ENCODE measurements around the gene TCF4. TPM values are rescaled to one million over a fixed set of nuclear protein-coding genes. Genes with fewer than 3 reads are reported as not detected.
A peak's percentile ranks its signal among the peaks of the same experiment; 100 is the strongest.

TCF4 gene
- total RNA-seq, 1 experiment from 2014 or later = 104 TPM

DNA sequence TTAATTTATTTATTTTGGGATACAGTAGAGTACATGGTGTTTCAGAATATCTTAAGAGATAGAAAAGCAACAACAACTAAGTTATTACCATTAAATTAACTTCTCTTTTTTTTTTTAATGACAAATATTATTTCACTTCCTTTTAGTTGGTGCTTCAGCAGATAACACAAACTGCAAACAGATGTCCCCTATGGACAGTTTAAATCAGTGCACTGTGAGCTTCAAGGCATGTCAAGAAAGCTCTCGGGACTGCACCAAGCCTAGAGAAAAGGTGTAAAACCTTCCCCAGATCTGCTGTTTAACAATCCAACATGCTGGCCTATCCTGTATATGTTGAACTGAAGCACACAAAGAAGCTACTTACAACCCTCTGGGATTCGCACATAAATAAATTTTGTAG, 122.7 kb downstream of the TCF4 start:
- no peaks in the 10 kb centered on the region for H3K9me3 Mint-ChIP-seq
- ChIA-PET CTCF (no interaction called here), POLR2A (no interaction called here)
- H3K4me1 Mint-ChIP-seq = peaks cover 94% of the 10 kb centered on the region
- no peak overlapping the region for H3K4me3 Mint-ChIP-seq
- ATAC-seq (no peak), DNase-seq (ENCODE audit: low spot score) (no peak)
- H3K27ac Mint-ChIP-seq = peak overlapping the region; percentile 35; the same call in 1 of the 2 replicates
- no peaks in the 10 kb centered on the region; the same call in 1 of the 2 replicates for H3K36me3 Mint-ChIP-seq
- no peaks in the 10 kb centered on the region for H3K27me3 Mint-ChIP-seq (ENCODE audit: low read depth)
- TF ChIP-seq, protein P1, sequence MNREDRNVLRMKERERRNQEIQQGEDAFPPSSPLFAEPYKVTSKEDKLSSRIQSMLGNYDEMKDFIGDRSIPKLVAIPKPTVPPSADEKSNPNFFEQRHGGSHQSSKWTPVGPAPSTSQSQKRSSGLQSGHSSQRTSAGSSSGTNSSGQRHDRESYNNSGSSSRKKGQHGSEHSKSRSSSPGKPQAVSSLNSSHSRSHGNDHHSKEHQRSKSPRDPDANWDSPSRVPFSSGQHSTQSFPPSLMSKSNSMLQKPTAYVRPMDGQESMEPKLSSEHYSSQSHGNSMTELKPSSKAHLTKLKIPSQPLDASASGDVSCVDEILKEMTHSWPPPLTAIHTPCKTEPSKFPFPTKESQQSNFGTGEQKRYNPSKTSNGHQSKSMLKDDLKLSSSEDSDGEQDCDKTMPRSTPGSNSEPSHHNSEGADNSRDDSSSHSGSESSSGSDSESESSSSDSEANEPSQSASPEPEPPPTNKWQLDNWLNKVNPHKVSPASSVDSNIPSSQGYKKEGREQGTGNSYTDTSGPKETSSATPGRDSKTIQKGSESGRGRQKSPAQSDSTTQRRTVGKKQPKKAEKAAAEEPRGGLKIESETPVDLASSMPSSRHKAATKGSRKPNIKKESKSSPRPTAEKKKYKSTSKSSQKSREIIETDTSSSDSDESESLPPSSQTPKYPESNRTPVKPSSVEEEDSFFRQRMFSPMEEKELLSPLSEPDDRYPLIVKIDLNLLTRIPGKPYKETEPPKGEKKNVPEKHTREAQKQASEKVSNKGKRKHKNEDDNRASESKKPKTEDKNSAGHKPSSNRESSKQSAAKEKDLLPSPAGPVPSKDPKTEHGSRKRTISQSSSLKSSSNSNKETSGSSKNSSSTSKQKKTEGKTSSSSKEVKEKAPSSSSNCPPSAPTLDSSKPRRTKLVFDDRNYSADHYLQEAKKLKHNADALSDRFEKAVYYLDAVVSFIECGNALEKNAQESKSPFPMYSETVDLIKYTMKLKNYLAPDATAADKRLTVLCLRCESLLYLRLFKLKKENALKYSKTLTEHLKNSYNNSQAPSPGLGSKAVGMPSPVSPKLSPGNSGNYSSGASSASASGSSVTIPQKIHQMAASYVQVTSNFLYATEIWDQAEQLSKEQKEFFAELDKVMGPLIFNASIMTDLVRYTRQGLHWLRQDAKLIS (CRISPR knock-in tag; IDR thresholded peaks at IDR 0.05; ENCODE audit: borderline replicate concordance) = no peak
- TF ChIP-seq TCF7 (CRISPR knock-in tag; IDR thresholded peaks at IDR 0.05; ENCODE audit: low read depth) = no peak
- TF ChIP-seq KAT7 (CRISPR knock-in tag; IDR thresholded peaks at IDR 0.05; ENCODE audit: borderline replicate concordance) = no peak
- TF ChIP-seq, protein P2, sequence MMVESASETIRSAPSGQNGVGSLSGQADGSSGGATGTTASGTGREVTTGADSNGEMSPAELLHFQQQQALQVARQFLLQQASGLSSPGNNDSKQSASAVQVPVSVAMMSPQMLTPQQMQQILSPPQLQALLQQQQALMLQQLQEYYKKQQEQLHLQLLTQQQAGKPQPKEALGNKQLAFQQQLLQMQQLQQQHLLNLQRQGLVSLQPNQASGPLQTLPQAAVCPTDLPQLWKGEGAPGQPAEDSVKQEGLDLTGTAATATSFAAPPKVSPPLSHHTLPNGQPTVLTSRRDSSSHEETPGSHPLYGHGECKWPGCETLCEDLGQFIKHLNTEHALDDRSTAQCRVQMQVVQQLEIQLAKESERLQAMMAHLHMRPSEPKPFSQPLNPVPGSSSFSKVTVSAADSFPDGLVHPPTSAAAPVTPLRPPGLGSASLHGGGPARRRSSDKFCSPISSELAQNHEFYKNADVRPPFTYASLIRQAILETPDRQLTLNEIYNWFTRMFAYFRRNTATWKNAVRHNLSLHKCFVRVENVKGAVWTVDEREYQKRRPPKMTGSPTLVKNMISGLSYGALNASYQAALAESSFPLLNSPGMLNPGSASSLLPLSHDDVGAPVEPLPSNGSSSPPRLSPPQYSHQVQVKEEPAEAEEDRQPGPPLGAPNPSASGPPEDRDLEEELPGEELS (CRISPR knock-in tag; IDR thresholded peaks at IDR 0.05) = no peak
- TF ChIP-seq ATF1 (CRISPR knock-in tag; IDR thresholded peaks at IDR 0.05) = no peak
- TF ChIP-seq, protein P3, sequence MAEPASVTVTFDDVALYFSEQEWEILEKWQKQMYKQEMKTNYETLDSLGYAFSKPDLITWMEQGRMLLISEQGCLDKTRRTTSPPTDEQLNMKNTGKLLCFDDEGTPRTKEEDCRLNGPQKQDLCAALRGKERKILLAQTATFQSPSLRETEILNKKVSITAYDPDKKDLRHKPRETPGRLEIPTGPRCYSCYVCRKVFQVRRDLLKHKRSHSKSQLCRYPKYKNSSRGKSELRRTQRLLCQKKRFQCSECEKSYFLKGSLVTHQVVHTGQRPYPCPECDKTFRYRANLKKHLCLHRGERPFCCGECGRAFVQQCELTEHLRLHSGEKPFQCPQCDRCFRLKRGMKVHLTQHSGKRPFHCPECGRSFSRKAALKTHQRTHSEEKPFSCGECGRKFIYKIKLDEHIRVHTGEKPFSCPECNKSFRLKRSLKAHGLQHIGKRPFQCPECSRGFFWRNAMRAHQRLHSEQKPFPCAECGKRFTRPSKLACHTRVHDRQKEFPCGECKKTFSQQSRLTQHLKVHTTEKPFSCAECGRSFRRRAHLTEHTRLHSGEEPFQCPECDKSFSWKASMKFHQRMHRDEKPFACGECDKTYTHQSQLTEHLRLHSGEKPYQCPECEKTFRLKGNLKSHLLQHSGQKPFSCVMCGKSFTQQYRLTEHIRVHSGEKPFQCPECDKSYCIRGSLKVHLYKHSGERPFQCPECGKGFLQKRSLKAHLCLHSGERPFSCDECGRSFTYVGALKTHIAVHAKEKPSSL (CRISPR knock-in tag; conservative IDR thresholded peaks at IDR 0.05) = no peak
- TF ChIP-seq, protein P4, sequence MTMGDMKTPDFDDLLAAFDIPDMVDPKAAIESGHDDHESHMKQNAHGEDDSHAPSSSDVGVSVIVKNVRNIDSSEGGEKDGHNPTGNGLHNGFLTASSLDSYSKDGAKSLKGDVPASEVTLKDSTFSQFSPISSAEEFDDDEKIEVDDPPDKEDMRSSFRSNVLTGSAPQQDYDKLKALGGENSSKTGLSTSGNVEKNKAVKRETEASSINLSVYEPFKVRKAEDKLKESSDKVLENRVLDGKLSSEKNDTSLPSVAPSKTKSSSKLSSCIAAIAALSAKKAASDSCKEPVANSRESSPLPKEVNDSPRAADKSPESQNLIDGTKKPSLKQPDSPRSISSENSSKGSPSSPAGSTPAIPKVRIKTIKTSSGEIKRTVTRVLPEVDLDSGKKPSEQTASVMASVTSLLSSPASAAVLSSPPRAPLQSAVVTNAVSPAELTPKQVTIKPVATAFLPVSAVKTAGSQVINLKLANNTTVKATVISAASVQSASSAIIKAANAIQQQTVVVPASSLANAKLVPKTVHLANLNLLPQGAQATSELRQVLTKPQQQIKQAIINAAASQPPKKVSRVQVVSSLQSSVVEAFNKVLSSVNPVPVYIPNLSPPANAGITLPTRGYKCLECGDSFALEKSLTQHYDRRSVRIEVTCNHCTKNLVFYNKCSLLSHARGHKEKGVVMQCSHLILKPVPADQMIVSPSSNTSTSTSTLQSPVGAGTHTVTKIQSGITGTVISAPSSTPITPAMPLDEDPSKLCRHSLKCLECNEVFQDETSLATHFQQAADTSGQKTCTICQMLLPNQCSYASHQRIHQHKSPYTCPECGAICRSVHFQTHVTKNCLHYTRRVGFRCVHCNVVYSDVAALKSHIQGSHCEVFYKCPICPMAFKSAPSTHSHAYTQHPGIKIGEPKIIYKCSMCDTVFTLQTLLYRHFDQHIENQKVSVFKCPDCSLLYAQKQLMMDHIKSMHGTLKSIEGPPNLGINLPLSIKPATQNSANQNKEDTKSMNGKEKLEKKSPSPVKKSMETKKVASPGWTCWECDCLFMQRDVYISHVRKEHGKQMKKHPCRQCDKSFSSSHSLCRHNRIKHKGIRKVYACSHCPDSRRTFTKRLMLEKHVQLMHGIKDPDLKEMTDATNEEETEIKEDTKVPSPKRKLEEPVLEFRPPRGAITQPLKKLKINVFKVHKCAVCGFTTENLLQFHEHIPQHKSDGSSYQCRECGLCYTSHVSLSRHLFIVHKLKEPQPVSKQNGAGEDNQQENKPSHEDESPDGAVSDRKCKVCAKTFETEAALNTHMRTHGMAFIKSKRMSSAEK (CRISPR knock-in tag; IDR thresholded peaks at IDR 0.05; ENCODE audit: borderline replicate concordance) = no peak
- TF ChIP-seq HMGA2 (CRISPR knock-in tag; IDR thresholded peaks at IDR 0.05) = no peak
- no peak for TF ChIP-seq SOX15 (CRISPR knock-in tag; IDR thresholded peaks at IDR 0.05)
- TF ChIP-seq ZNF317 (CRISPR knock-in tag; IDR thresholded peaks at IDR 0.05; ENCODE audit: borderline replicate concordance, low read depth) = no peak
- no peak for TF ChIP-seq ZNF263 (CRISPR knock-in tag; IDR thresholded peaks at IDR 0.05; ENCODE audit: low read depth)
- TF ChIP-seq, protein P5, sequence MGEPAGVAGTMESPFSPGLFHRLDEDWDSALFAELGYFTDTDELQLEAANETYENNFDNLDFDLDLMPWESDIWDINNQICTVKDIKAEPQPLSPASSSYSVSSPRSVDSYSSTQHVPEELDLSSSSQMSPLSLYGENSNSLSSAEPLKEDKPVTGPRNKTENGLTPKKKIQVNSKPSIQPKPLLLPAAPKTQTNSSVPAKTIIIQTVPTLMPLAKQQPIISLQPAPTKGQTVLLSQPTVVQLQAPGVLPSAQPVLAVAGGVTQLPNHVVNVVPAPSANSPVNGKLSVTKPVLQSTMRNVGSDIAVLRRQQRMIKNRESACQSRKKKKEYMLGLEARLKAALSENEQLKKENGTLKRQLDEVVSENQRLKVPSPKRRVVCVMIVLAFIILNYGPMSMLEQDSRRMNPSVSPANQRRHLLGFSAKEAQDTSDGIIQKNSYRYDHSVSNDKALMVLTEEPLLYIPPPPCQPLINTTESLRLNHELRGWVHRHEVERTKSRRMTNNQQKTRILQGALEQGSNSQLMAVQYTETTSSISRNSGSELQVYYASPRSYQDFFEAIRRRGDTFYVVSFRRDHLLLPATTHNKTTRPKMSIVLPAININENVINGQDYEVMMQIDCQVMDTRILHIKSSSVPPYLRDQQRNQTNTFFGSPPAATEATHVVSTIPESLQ (CRISPR knock-in tag; IDR thresholded peaks at IDR 0.05) = no peak
- no peak for TF ChIP-seq GABPB1 (CRISPR knock-in tag; IDR thresholded peaks at IDR 0.05)
- TF ChIP-seq, protein P6, sequence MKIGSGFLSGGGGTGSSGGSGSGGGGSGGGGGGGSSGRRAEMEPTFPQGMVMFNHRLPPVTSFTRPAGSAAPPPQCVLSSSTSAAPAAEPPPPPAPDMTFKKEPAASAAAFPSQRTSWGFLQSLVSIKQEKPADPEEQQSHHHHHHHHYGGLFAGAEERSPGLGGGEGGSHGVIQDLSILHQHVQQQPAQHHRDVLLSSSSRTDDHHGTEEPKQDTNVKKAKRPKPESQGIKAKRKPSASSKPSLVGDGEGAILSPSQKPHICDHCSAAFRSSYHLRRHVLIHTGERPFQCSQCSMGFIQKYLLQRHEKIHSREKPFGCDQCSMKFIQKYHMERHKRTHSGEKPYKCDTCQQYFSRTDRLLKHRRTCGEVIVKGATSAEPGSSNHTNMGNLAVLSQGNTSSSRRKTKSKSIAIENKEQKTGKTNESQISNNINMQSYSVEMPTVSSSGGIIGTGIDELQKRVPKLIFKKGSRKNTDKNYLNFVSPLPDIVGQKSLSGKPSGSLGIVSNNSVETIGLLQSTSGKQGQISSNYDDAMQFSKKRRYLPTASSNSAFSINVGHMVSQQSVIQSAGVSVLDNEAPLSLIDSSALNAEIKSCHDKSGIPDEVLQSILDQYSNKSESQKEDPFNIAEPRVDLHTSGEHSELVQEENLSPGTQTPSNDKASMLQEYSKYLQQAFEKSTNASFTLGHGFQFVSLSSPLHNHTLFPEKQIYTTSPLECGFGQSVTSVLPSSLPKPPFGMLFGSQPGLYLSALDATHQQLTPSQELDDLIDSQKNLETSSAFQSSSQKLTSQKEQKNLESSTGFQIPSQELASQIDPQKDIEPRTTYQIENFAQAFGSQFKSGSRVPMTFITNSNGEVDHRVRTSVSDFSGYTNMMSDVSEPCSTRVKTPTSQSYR (CRISPR knock-in tag; IDR thresholded peaks at IDR 0.05) = no peak
- TF ChIP-seq EMX1 (CRISPR knock-in tag; IDR thresholded peaks at IDR 0.05) = no peak
- TF ChIP-seq CREM (CRISPR knock-in tag; IDR thresholded peaks at IDR 0.05) = no peak
- TF ChIP-seq ELF4 (CRISPR knock-in tag; IDR thresholded peaks at IDR 0.05; ENCODE audit: low read depth) = no peak
- TF ChIP-seq MYBL2 (CRISPR knock-in tag; IDR thresholded peaks at IDR 0.05) = no peak

Data from WTC11 (cell line).